GM12875 (cell line): ENCODE results near the gene IL1RL2.

ENCODE experiments used
- H3K4me3 ChIP-seq: one replicate; pipeline ENCODE4 v1.5.1; 2011; ENCODE audit warnings: low read depth, low read length, control low read depth
- TF ChIP-seq, protein P1 (sequence below): IDR thresholded peaks from 2 replicates; pipeline ENCODE4 v1.5.1; 2011; ENCODE audit warnings: low read depth, mild to moderate bottlenecking, control low read depth, inconsistent platforms, low read length, moderate library complexity, borderline replicate concordance; ENCODE audit not compliant: insufficient read depth

IL1RL2 gene

DNA sequence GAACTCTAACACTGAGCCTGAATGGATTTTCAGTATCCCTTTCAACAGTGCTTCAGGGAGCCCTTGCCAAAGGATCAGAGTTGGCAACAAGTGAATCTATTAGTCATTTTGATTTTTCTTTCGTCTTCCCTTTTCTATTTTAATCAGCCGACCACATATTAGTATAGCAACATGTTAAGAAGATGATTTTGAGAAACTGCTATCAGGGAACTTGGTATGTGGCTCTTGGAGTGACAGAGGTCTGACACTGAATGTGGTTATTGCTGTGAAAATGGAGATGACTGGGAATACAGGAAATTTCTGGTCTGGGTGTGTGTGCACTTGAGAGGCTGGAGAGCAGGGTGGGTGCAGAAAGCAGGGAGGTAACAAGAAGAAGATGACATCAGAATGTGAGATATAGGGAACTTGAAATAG lies 95.9 kb downstream of the IL1RL2 start:
- no peak overlapping the region for H3K4me3 ChIP-seq
- TF ChIP-seq, protein P1, sequence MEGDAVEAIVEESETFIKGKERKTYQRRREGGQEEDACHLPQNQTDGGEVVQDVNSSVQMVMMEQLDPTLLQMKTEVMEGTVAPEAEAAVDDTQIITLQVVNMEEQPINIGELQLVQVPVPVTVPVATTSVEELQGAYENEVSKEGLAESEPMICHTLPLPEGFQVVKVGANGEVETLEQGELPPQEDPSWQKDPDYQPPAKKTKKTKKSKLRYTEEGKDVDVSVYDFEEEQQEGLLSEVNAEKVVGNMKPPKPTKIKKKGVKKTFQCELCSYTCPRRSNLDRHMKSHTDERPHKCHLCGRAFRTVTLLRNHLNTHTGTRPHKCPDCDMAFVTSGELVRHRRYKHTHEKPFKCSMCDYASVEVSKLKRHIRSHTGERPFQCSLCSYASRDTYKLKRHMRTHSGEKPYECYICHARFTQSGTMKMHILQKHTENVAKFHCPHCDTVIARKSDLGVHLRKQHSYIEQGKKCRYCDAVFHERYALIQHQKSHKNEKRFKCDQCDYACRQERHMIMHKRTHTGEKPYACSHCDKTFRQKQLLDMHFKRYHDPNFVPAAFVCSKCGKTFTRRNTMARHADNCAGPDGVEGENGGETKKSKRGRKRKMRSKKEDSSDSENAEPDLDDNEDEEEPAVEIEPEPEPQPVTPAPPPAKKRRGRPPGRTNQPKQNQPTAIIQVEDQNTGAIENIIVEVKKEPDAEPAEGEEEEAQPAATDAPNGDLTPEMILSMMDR = no peak

DNA sequence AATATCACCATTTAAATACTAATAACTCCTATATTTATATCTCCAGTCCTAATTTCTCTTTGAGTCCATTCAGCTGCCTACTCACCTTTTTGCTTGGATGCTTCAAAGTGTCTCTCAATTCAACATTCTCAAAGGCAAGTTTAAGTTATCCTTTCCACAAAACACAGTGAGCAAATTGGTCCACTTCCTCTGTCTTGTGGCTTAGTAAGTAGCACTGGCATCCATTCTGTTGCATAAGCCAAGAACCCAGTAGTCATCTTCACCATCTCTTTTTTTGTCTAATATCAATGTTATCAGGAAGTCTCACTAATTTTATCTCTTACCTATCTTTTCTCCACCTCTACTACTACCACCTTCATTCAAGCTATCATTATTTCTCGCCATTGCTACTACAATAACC lies 97.2 kb downstream of the IL1RL2 start:
- no peak overlapping the region for H3K4me3 ChIP-seq
- TF ChIP-seq, protein P1 = no peak

DNA sequence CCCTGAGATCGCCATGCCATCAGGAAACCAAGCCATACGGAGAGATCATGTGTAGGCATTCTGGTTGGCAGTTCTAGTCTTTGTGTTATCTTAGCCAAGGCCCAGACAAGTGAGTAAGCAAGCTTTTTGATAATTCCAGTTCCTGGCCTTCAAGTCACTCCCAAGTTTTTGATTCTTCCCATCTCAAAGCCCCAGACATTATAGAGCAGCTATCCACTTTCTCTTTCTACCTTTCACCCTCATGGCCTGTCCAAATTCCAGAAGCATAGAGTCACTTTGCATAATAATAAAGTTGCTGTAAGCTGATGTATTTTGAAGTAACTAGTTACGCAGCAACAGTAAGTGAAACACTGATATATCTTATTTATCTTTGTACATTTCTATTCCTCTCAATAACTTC lies 97.8 kb downstream of the IL1RL2 start:
- TF ChIP-seq, protein P1 = no peak

DNA sequence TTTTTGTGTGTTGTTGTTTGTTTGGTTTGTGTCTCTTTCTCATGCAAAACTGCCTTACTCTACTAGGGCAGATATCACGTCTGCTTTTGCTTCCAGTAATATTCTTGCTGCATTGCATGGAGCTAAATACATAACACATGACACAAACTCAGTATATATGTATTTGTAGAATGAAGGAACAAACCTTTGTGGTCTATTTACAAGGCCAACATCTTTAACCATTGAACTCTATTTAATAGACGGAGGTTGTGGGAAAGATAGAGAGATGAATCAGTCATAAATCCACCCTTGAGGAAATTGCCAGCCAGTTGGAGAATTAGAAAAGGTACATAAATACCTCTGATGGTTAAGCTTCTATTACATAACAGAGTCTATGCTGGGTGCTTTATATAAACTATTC lies 98.5 kb downstream of the IL1RL2 start:
- no peak overlapping the region for H3K4me3 ChIP-seq
- TF ChIP-seq, protein P1 = no peak

More for the DNA sequence above, 97.8 kb downstream of the IL1RL2 start:
- H3K4me3 ChIP-seq = no peak overlapping the region

DNA sequence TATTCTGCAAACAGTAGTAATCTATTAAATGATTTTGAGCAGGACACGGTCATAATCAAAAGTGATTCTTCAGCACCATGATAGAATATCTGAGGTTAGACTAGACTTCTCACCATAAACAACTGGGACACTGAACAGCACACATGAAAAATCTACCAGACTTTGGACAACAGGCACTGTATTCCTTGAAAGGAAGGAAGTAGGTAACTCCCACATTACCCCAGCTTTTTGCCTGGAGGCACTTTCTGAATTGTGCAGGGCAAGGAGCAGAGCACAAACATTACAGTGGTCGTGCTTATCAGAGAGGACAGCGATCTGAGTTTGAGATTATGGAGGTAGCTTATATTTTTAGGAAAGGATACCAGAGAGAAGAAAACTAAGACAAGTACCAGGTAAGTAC lies 99.2 kb downstream of the IL1RL2 start:
- TF ChIP-seq, protein P1 = no peak
- H3K4me3 ChIP-seq = no peak overlapping the region

DNA sequence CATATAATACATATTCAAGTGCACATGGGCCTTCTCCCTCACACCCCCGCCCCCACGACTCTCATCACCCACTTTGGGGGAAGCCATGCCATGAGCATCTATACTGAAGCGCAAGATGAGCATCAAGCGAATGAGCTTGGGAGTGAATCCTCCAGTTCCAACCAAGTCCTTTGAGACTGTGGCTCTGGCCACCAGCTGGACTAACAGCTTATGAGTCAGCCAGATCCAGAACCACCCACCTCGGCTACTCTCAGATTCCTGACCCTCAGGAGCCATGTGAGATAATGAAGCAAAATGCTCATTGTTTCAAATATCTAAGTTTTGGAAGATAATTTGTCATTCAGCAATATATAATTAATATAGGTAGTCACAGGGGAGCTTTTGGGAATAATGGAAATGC lies 102.3 kb downstream of the IL1RL2 start:
- H3K4me3 ChIP-seq = no peak overlapping the region
- TF ChIP-seq, protein P1 = no peak
